ENCODE data around the gene TSPAN9. TPM values are rescaled to one million over a fixed set of nuclear protein-coding genes. Genes with fewer than 3 reads are reported as not detected.

Gene TSPAN9
- total and polyA plus RNA-seq, 9 of the 15 experiments (the other 6 are each of a cell fraction or from before 2014, with no cell fraction given): 0.23 to 2.1 (median 0.60) TPM; not detected in 2

GRCh38 chr12:3303410-3304136 lies 226.4 kb downstream of the TSPAN9 start:
- H3K27me3 ChIP-seq (ENCODE audit: control insufficient read depth in 2 of 2, insufficient read depth in 2 of 2, low read length in 2 of 2): peaks cover 0 to 19% of the 10 kb centered on the region in 2 experiments; a peak in 2 of 5 replicates
- H3K9me3 ChIP-seq (replicated peaks; ENCODE audit: control insufficient read depth, insufficient read depth, low read depth, low read length): no peaks in the 10 kb centered on the region
- POLR2A ChIA-PET: no interaction called here
- H3K9me1 ChIP-seq (ENCODE audit: control insufficient read depth, insufficient read depth, low read length): no peaks in the 10 kb centered on the region
- TF ChIP-seq RAD21 (CRISPR knock-in tag; conservative IDR thresholded peaks at IDR 0.05 in 1 of 2, IDR thresholded peaks at IDR 0.05 in 1 of 2) (0 out of 4 replicates have a peak, but pooled peaks of 1 of the 2 experiments have one; percentile 2), ILK (tag; IDR thresholded peaks at IDR 0.05; ENCODE audit: borderline replicate concordance, low read depth) (no peak)
- H2AFZ ChIP-seq (ENCODE audit: low read depth, low read length): no peak overlapping the region
- no peak overlapping the region for H3K4me3 ChIP-seq
- H3K27ac ChIP-seq (ENCODE audit: extremely low read depth, low read depth, low read length): no peak overlapping the region
- CTCF ChIA-PET (ENCODE audit: low intra/inter-chr PET ratio): no interaction called here
- intact Hi-C loops (cut with micrococcal nuclease) (no loop called here), in situ Hi-C loops (cut with MboI) (no loop called here)
- no peak overlapping the region for H3K9ac ChIP-seq (ENCODE audit: insufficient read depth in 1 of 2, low read depth in 2 of 2, low read length in 2 of 2)
- WGBS (ENCODE audit: insufficient coverage, low coverage, missing lambda C conversion rate): 0% methylated on average over 11 of the region's 18 CpGs
- H3K4me2 ChIP-seq (ENCODE audit: insufficient read depth, low read length): no peak overlapping the region
- ATAC-seq (no peak), DNase-seq (ENCODE audit: extremely low read depth in 1 of 4, low spot score in 3 of 4) (no peak), FAIRE-seq (no peak)
- H3K79me2 ChIP-seq (ENCODE audit: control insufficient read depth, insufficient read depth, low read length): no peaks in the 10 kb centered on the region
- BruUV-seq (replicated peaks): no TSS peak
- no peaks in the 10 kb centered on the region for H3K36me3 ChIP-seq (ENCODE audit: control insufficient read depth, insufficient read depth, low read length)
- H4K20me1 ChIP-seq (replicated peaks; ENCODE audit: control insufficient read depth, insufficient read depth, low read length): no peaks in the 10 kb centered on the region; the same call in 1 of the 2 replicates
- H3K4me1 ChIP-seq (replicated peaks in 1 of 2; ENCODE audit: control insufficient read depth in 2 of 2, insufficient read depth in 2 of 2, low read length in 2 of 2): peaks cover 0 to 3% of the 10 kb centered on the region in 2 experiments; a peak in 1 of 5 replicates

All from K562 (cell line).